Neural cell (in vitro differentiated cells): ENCODE data around the gene PELI2.

ENCODE experiments used
- CTCF ChIP-seq: fragments of 450-650 bp; IDR thresholded peaks from 2 replicates; pipeline ENCODE4 v1.5.1; 2014; ENCODE audit warnings: antibody characterized with exemption, mild to moderate bottlenecking, moderate library complexity; ENCODE audit not compliant: poor library complexity, severe bottlenecking
- EP300 ChIP-seq: fragments of 450-650 bp; conservative IDR thresholded peaks from 2 replicates; pipeline ENCODE4 v1.6.1; 2014; ENCODE audit warnings: antibody characterized with exemption, mild to moderate bottlenecking, moderate library complexity; ENCODE audit not compliant: poor library complexity, severe bottlenecking
- EZH2 ChIP-seq: fragments of 200-600, 300-800 bp; shearing (Covaris generic), sonication (generic); IDR thresholded peaks from 2 replicates; pipeline ENCODE4 v1.6.1; 2014; ENCODE audit warnings: antibody characterized with exemption, low read length, borderline replicate concordance, mild to moderate bottlenecking; ENCODE audit not compliant: insufficient read depth, poor library complexity, severe bottlenecking

GRCh38 chr14:56159066-56159465, 40.9 kb downstream of the PELI2 start:
- no peak for TF ChIP-seq EP300
- TF ChIP-seq CTCF, result no peak
- no peak for TF ChIP-seq EZH2
